Occipital lobe (tissue), 2 donors: ENCODE measurements around the gene SPTLC3. TPM values are rescaled to one million over a fixed set of nuclear protein-coding genes. Genes with fewer than 3 reads are reported as not detected.

ENCODE experiments used
- DNase-seq: peaks from one replicate; lab custom pipeline; 2025; lab: John Stamatoyannopoulos, UW
- total RNA-seq: library from RNA; depleted of rRNA; stranded (reverse); fragments of >200 nt; gene quantifications from one replicate; pipeline ENCODE4 v1.2.3, GENCODE V29; 2014

Gene SPTLC3
- total RNA-seq, 1 donor from 2014 or later, result 1.1 TPM

GRCh38 chr20:13183005-13183404, 174.2 kb downstream of the SPTLC3 start:
- DNase-seq, result no peak

DNA sequence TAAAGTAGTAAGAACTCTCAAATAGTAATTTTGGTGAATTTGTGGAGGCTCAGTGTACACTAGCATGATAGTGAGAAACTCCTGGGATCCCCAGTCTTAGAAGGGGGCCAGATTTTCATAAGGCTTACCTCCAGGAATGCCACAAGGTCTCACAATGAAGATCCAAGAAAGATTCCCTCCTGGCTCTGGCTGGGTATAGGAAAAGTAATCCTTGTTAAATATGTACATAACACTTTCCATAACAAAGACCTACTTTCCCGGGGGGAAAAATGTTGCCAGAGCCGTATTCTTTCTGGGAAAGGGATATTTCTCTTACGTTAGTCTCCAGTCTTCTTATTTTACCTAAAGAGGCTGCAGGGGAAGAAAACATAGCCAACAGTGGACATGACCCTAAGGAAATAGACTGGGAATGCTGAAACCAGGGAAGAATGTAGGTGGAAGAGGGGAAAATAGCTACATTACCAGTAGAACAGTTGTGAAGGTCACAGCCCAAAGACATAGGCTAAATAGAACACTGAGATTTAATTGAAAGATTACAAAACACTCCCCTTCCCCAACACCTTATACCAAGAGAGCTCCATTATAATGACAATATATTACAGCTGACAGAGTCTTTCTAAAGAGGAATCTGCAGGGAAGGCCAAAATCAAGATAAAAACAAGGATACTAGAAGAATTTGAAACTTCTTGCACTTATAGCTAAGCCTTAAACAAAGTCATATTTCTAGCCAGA, 177.4 kb downstream of the SPTLC3 start:
- DNase-seq, result no peak

DNA sequence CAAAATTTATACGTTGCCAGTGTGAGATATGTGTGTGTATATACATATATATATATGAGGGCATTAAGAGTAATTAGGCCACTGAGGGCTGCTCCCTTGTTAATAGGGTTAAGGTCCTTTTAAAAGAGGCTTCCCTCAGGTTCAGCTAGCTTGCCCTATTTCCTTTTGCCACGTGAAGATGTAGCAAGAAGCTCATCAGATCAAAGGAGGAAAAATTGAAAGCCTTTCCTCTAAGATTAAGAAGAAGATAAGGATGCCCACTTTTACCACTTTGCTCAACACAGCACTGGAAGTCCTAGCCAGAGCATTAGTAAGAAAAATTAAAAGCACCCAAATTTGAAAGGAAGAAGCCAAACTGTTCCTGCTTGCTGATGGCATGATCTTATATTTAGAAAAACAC, 179.1 kb downstream of the SPTLC3 start:
- no peak for DNase-seq

DNA sequence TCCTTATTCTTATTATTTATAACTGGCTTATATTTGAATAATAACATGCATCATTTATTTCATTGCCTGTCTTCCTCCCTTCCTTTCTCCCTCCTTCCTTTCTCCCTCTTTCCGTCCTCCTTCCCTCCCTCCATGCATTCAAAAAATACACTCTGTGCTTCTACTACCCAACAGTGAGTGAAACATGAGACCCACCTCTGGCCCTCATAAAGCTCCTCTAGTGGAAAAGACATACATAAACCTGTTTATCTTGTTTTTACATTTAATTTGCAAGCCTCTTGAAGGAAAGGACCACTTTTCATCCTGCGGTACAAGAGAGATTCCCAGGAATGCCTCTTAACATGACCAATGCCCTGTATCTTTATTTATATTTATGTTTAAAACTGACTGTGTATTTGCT, 190.5 kb downstream of the SPTLC3 start:
- DNase-seq, result no peak

- no peak for DNase-seq
Measured at GRCh38 chr20:13200767-13201500, 192.2 kb downstream of the SPTLC3 start.

DNA sequence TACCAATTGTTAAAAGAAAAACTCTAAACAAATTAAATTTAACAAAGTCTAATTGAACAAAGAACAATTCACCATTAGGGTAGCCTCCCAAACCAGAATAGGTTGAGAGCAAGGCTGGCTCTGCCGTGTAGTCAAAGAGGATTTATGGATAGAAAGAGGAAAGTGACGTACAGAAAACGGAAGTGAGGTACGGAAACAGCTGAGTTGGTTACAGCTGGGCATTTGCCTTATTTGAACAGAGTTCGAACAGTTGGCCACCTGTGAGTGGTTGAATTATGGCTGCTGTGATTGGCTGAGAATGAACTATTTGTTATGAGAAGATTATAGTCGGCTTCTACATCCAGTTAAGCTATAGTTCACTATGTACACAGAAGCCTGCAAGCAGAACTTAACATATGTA, 193.8 kb downstream of the SPTLC3 start:
- no peak for DNase-seq

DNA sequence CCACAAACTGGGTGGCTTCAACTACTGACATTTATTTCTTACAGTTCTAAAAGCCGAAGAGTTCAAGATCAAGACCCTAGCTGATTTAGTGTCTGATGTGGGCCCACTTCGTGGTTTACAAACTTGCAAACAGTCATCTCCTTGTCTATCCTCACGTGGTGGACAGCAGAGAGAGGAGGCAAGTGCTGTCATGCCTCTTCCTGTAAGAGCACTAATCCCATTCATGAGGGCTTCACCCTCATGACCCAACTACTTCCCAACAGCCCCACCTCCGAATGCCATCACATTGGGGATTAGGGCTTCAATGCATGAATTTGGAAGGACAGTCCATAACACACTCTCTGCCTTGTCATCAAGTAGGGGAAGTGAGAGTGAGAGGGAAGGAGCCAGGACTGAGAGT, 196.7 kb downstream of the SPTLC3 start:
- DNase-seq, result no peak

DNA sequence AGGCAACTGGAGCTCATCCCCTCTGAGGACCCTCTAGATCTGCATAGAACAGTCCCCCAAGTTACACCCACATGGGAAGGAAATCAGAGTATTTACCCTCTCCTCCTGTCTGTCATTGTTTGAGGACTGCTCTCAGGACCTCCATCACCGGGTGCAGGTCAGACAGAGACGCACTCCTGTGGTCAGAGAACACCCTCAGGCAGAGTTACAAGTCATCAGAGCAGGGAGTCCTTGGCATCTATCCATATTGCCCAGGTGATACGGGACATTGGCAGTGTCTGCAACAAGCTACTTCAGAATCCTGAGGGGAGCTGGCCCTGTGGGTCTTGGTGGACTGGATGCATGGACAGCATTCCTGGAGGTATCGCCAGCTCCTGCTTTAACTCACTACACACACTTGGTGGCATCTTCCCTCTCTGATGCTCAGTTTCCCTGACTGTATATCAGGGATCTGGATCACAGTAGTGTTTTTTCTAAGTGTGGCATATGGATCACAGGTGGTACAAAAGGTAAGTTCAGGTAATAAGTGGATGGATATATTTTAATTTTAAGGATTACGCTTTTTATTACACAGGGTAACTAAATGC, 197.2 kb downstream of the SPTLC3 start:
- no peak for DNase-seq

GRCh38 chr20:13207016-13207415, 198.2 kb downstream of the SPTLC3 start:
- DNase-seq, result no peak

DNA sequence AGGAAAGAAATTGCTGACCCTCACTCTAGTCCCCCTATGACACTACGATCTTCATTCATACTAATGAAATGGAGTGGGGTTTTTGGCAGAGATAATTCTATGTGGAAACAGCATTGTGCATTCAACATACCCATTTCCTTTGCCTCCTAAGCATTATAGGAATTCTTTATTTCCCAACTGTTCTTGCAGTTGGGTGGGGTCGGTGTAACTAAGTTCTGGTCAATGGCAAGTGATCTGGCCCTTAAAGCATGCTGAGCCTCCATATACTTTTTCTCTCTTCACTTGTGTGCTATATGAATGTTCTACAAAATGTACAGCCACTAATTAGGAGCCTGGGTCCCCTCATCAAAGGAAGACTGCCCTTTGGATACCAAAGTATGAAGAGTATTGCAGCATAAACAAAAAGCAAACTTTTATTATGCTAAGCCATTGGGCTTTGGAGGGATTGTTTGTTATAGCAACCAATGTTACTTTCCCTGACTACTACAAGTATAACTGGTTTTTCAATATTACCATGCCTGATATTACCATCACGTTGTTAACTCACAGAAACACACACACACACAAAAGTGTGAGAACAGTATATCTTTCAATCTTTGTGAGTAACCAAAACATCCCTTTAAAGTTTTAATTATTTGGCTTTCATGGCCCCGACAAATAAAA, 203.3 kb downstream of the SPTLC3 start:
- DNase-seq, result no peak

DNA sequence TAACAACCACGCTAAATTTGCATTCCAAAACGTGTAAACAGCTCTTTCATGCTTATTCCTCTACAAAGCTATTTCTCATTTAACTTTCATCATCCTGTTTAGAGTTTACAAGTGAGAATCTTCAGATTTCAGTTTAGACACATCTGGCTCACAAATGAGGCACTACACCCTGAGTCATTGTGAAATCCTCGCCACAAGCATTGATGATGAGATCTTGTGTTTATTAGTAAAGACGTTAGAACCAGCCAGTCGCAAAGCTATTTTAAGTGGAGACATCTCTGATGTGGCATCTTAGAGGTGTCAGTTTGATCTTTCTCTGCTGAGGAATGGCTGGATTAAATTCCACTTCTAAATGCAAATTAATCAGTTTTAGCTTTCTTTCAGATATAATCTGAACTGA, 204.0 kb downstream of the SPTLC3 start:
- DNase-seq, result no peak

GRCh38 chr20:13213335-13213734, 204.6 kb downstream of the SPTLC3 start:
- DNase-seq, result no peak

GRCh38 chr20:13216533-13216932, 207.8 kb downstream of the SPTLC3 start:
- DNase-seq, result no peak

Other genes starting within 250 kb of the SPTLC3 start
- gene ISM1, start 212.3 kb downstream of the SPTLC3 start, total RNA-seq, result 1.6 TPM